ENCODE data around the gene VSIG1.

Gene VSIG1

GRCh38 chrX:108033890-108034289 lies 11.0 kb upstream of the VSIG1 start:
- H3K4me1 Mint-ChIP-seq = peaks cover 15% of the 10 kb centered on the region
- H3K9me3 Mint-ChIP-seq = no peaks in the 10 kb centered on the region
- no peak overlapping the region for H3K27ac Mint-ChIP-seq
- ATAC-seq (ENCODE audit: low read depth) (no peak), DNase-seq (ENCODE audit: low spot score in 2 of 2) (no peak)
- H3K36me3 Mint-ChIP-seq = peaks cover 2% of the 10 kb centered on the region
- no peak overlapping the region for H3K4me3 Mint-ChIP-seq
- H3K27me3 Mint-ChIP-seq = no peaks in the 10 kb centered on the region

GRCh38 chrX:108034725-108035124 lies 10.1 kb upstream of the VSIG1 start:
- H3K27ac Mint-ChIP-seq = no peak overlapping the region
- DNase-seq (ENCODE audit: low spot score in 2 of 2) (no peak), ATAC-seq (ENCODE audit: low read depth) (no peak)
- H3K4me3 Mint-ChIP-seq = no peak overlapping the region
- H3K4me1 Mint-ChIP-seq = peaks cover 10% of the 10 kb centered on the region
- H3K36me3 Mint-ChIP-seq = peaks cover 2% of the 10 kb centered on the region
- H3K27me3 Mint-ChIP-seq = no peaks in the 10 kb centered on the region
- H3K9me3 Mint-ChIP-seq = no peaks in the 10 kb centered on the region

GRCh38 chrX:108036298-108036973 lies 8.4 kb upstream of the VSIG1 start:
- no peak overlapping the region for H3K4me3 Mint-ChIP-seq
- H3K9me3 Mint-ChIP-seq = no peaks in the 10 kb centered on the region
- H3K27ac Mint-ChIP-seq = no peak overlapping the region
- DNase-seq (ENCODE audit: low spot score in 2 of 2) (no peak), ATAC-seq (ENCODE audit: low read depth) (no peak)
- peaks cover 2% of the 10 kb centered on the region for H3K4me1 Mint-ChIP-seq
- no peaks in the 10 kb centered on the region for H3K27me3 Mint-ChIP-seq
- H3K36me3 Mint-ChIP-seq = peaks cover 2% of the 10 kb centered on the region

- Mint-ChIP-seq H3K27ac (no peak overlapping the region), H3K4me3 (no peak overlapping the region), H3K36me3 (no peaks in the 10 kb centered on the region), H3K27me3 (no peaks in the 10 kb centered on the region), H3K9me3 (no peaks in the 10 kb centered on the region), H3K4me1 (no peaks in the 10 kb centered on the region)
- DNase-seq (ENCODE audit: low spot score in 2 of 2) (no peak), ATAC-seq (ENCODE audit: low read depth) (no peak)
Observed at GRCh38 chrX:108049649-108050048, 4.8 kb downstream of the VSIG1 start.

- Mint-ChIP-seq H3K27ac (no peak overlapping the region), H3K27me3 (no peaks in the 10 kb centered on the region), H3K4me3 (no peak overlapping the region), H3K36me3 (peaks cover 2% of the 10 kb centered on the region), H3K9me3 (no peaks in the 10 kb centered on the region), H3K4me1 (no peaks in the 10 kb centered on the region)
- DNase-seq (ENCODE audit: low spot score in 2 of 2) (no peak), ATAC-seq (ENCODE audit: low read depth) (no peak)
Observed at GRCh38 chrX:108053218-108053617, 8.4 kb downstream of the VSIG1 start.

GRCh38 chrX:108055546-108055945 lies 10.7 kb downstream of the VSIG1 start:
- no peaks in the 10 kb centered on the region for H3K4me1 Mint-ChIP-seq

GRCh38 chrX:108059801-108060200 lies 14.9 kb downstream of the VSIG1 start:
- DNase-seq (ENCODE audit: low spot score in 2 of 2) (no peak), ATAC-seq (ENCODE audit: low read depth) (no peak)
- no peaks in the 10 kb centered on the region for H3K27me3 Mint-ChIP-seq
- H3K4me1 Mint-ChIP-seq = no peaks in the 10 kb centered on the region
- no peaks in the 10 kb centered on the region for H3K9me3 Mint-ChIP-seq
- peaks cover 12% of the 10 kb centered on the region for H3K36me3 Mint-ChIP-seq
- H3K4me3 Mint-ChIP-seq = no peak overlapping the region
- H3K27ac Mint-ChIP-seq = no peak overlapping the region

More at GRCh38 chrX:108055546-108055945, 10.7 kb downstream of the VSIG1 start:
- Mint-ChIP-seq H3K4me3 (no peak overlapping the region), H3K27me3 (no peaks in the 10 kb centered on the region), H3K27ac (no peak overlapping the region), H3K36me3 (peaks cover 12% of the 10 kb centered on the region), H3K9me3 (no peaks in the 10 kb centered on the region)
- DNase-seq (ENCODE audit: low spot score in 2 of 2) (no peak), ATAC-seq (ENCODE audit: low read depth) (no peak)

GRCh38 chrX:108064001-108064400 lies 19.1 kb downstream of the VSIG1 start:
- H3K27me3 Mint-ChIP-seq = no peaks in the 10 kb centered on the region
- no peaks in the 10 kb centered on the region for H3K4me1 Mint-ChIP-seq
- no peaks in the 10 kb centered on the region for H3K9me3 Mint-ChIP-seq
- no peak for ATAC-seq (ENCODE audit: low read depth)
- H3K27ac Mint-ChIP-seq = no peak overlapping the region
- no peak overlapping the region for H3K4me3 Mint-ChIP-seq
- peaks cover 5% of the 10 kb centered on the region for H3K36me3 Mint-ChIP-seq
- no peak for DNase-seq (ENCODE audit: low spot score in 2 of 2)

- DNase-seq (ENCODE audit: low spot score in 2 of 2) = no peak
- Mint-ChIP-seq H3K4me1 (no peaks in the 10 kb centered on the region), H3K27me3 (no peaks in the 10 kb centered on the region), H3K27ac (no peak overlapping the region), H3K36me3 (peaks cover 2% of the 10 kb centered on the region), H3K9me3 (no peaks in the 10 kb centered on the region), H3K4me3 (no peak overlapping the region)
- ATAC-seq (ENCODE audit: low read depth) = no peak
Observed at GRCh38 chrX:108064613-108065012, 19.7 kb downstream of the VSIG1 start.

- Mint-ChIP-seq H3K9me3 (no peaks in the 10 kb centered on the region), H3K4me1 (no peaks in the 10 kb centered on the region), H3K27me3 (no peaks in the 10 kb centered on the region), H3K4me3 (no peak overlapping the region), H3K36me3 (no peaks in the 10 kb centered on the region), H3K27ac (peak overlapping the region; percentile 67)
- ATAC-seq (ENCODE audit: low read depth) (no peak), DNase-seq (ENCODE audit: low spot score in 2 of 2) (no peak)
Observed at GRCh38 chrX:108068121-108068520, 23.3 kb downstream of the VSIG1 start.

GRCh38 chrX:108070891-108071290 lies 26.0 kb downstream of the VSIG1 start:
- peak overlapping the region; percentile 31 for H3K27ac Mint-ChIP-seq
- DNase-seq (ENCODE audit: low spot score in 2 of 2) = no peak

GRCh38 chrX:108071578-108071977 lies 26.7 kb downstream of the VSIG1 start:
- peak; percentile 53 for ATAC-seq (ENCODE audit: low read depth)
- no peaks in the 10 kb centered on the region for H3K4me1 Mint-ChIP-seq
- DNase-seq (ENCODE audit: low spot score in 2 of 2) = no peak
- peak overlapping the region; percentile 12 for H3K27ac Mint-ChIP-seq
- no peaks in the 10 kb centered on the region for H3K27me3 Mint-ChIP-seq
- peaks cover 7% of the 10 kb centered on the region for H3K36me3 Mint-ChIP-seq
- no peaks in the 10 kb centered on the region for H3K9me3 Mint-ChIP-seq
- no peak overlapping the region for H3K4me3 Mint-ChIP-seq

More at GRCh38 chrX:108070891-108071290, 26.0 kb downstream of the VSIG1 start:
- no peak overlapping the region for H3K4me3 Mint-ChIP-seq
- ATAC-seq (ENCODE audit: low read depth) = no peak
- no peaks in the 10 kb centered on the region for H3K27me3 Mint-ChIP-seq
- H3K36me3 Mint-ChIP-seq = peaks cover 7% of the 10 kb centered on the region
- H3K4me1 Mint-ChIP-seq = no peaks in the 10 kb centered on the region
- H3K9me3 Mint-ChIP-seq = no peaks in the 10 kb centered on the region

GRCh38 chrX:108072746-108073145 lies 27.9 kb downstream of the VSIG1 start:
- Mint-ChIP-seq H3K4me3 (no peak overlapping the region), H3K4me1 (no peaks in the 10 kb centered on the region), H3K27me3 (no peaks in the 10 kb centered on the region), H3K36me3 (peaks cover 7% of the 10 kb centered on the region), H3K27ac (no peak overlapping the region), H3K9me3 (no peaks in the 10 kb centered on the region)
- DNase-seq (ENCODE audit: low spot score in 2 of 2) (no peak), ATAC-seq (ENCODE audit: low read depth) (no peak)

GRCh38 chrX:108081110-108081509 lies 36.2 kb downstream of the VSIG1 start:
- no peak overlapping the region for H3K4me3 Mint-ChIP-seq
- peaks cover 2% of the 10 kb centered on the region for H3K36me3 Mint-ChIP-seq
- no peaks in the 10 kb centered on the region for H3K27me3 Mint-ChIP-seq
- H3K27ac Mint-ChIP-seq = no peak overlapping the region
- H3K4me1 Mint-ChIP-seq = no peaks in the 10 kb centered on the region
- ATAC-seq (ENCODE audit: low read depth) = no peak
- H3K9me3 Mint-ChIP-seq = no peaks in the 10 kb centered on the region
- DNase-seq (ENCODE audit: low spot score in 2 of 2) = no peak

- no peak for DNase-seq (ENCODE audit: low spot score in 2 of 2)
- H3K4me3 Mint-ChIP-seq = no peak overlapping the region
- no peak for ATAC-seq (ENCODE audit: low read depth)
- peaks cover 4% of the 10 kb centered on the region for H3K36me3 Mint-ChIP-seq
- H3K27me3 Mint-ChIP-seq = no peaks in the 10 kb centered on the region
- no peaks in the 10 kb centered on the region for H3K4me1 Mint-ChIP-seq
- H3K27ac Mint-ChIP-seq = no peak overlapping the region
- H3K9me3 Mint-ChIP-seq = no peaks in the 10 kb centered on the region
Observed at GRCh38 chrX:108087792-108088191, 42.9 kb downstream of the VSIG1 start.

Data from memory B cell (primary cell).